ENCODE measurements around the gene CCBE1.

- TF ChIP-seq CTCF (IDR thresholded peaks at IDR 0.05), result no peak
- TF ChIP-seq POLR2A (IDR thresholded peaks at IDR 0.05), result no peak
Observed at GRCh38 chr18:59477849-59478248, 219.4 kb downstream of the CCBE1 start.

Data from adrenal gland (tissue), 5 donors.